Measurements from ENCODE around the gene SPDYC. TPM values are rescaled to one million over a fixed set of nuclear protein-coding genes. Genes with fewer than 3 reads are reported as not detected.
A peak's percentile ranks its signal among the peaks of the same experiment; 100 is the strongest.

SPDYC gene
- polyA plus RNA-seq, 3 donors = 0.64 TPM; not detected in 2

- Histone ChIP-seq H4K20me1 (ENCODE audit: insufficient read depth, low read length) (no peaks in the 10 kb centered on the region), H3K9me3 (replicated peaks in 1 of 2; ENCODE audit: control insufficient read depth in 1 of 2, insufficient read depth in 1 of 2, low read length in 2 of 2) (peaks cover 4% of the 10 kb centered on the region in 2 donors), H3K4me3 (replicated peaks in 1 of 3; ENCODE audit: low read depth in 2 of 3, low read length in 3 of 3) (peak overlapping the region in 1 of 3 experiments; percentile 24), H3K4me2 (replicated peaks; ENCODE audit: extremely low read depth, low read length, poor library complexity, severe bottlenecking) (peak overlapping the region; percentile 62), H3K79me2 (ENCODE audit: insufficient read depth, low read length) (no peaks in the 10 kb centered on the region), H3K9ac (ENCODE audit: insufficient read depth, low read length, poor library complexity, severe bottlenecking) (peak overlapping the region; percentile 47), H3K27ac (ENCODE audit: low read depth in 1 of 2, low read length in 2 of 2) (peak overlapping the region; percentile 70 to 77), H3K4me1 (ENCODE audit: control insufficient read depth in 1 of 2, insufficient read depth in 2 of 2, low read length in 2 of 2) (peaks cover 43 to 48% of the 10 kb centered on the region in 2 donors), H3K36me3 (replicated peaks in 1 of 2; ENCODE audit: control insufficient read depth in 1 of 2, insufficient read depth in 2 of 2, low read length in 2 of 2) (no peaks in the 10 kb centered on the region), H2AFZ (ENCODE audit: insufficient read depth, low read depth, low read length, poor library complexity, severe bottlenecking) (peak overlapping the region; percentile 50), H3K27me3 (ENCODE audit: control insufficient read depth in 2 of 2, insufficient read depth in 2 of 2, low read length in 2 of 2) (no peaks in the 10 kb centered on the region)
- intact Hi-C loops (cut with micrococcal nuclease) = loop anchor here in 1 of 2 donors (2.0 kb wide), 1 partner anchor 16 kb away; the partner anchor contains the start of gene SYVN1
- Mint-ChIP-seq H3K4me1 (peaks cover 47% of the 10 kb centered on the region), H3K9me3 (peaks cover 0 to 6% (median 3%) of the 10 kb centered on the region in 7 donors), H3K36me3 (no peaks in the 10 kb centered on the region), H3K27me3 (ENCODE audit: low read depth in 3 of 3) (peaks cover 0 to 2% (median 0%) of the 10 kb centered on the region in 3 donors), H3K4me3 (peak overlapping the region; percentile 64 to 81), H3K27ac (peak overlapping the region; percentile 87 to 98 (median 96))
- peak; percentile 95 to 99 (median 99) for DNase-seq
- TF ChIP-seq CTCF (IDR thresholded peaks at IDR 0.05) = no peak
- WGBS (ENCODE audit: insufficient coverage) = 0% methylated on average over 7 of the region's 12 CpGs
Observed at GRCh38 chr11:65150509-65151299, 19.3 kb upstream of the SPDYC start.

GRCh38 chr11:65151331-65151899 is 18.6 kb upstream of the SPDYC start:
- WGBS (ENCODE audit: insufficient coverage) = 100% methylated on average over 1 of the region's 3 CpGs
- Histone ChIP-seq H3K79me2 (ENCODE audit: insufficient read depth, low read length) (no peaks in the 10 kb centered on the region), H3K36me3 (replicated peaks in 1 of 2; ENCODE audit: control insufficient read depth in 1 of 2, insufficient read depth in 2 of 2, low read length in 2 of 2) (no peaks in the 10 kb centered on the region), H4K20me1 (ENCODE audit: insufficient read depth, low read length) (no peaks in the 10 kb centered on the region), H2AFZ (ENCODE audit: insufficient read depth, low read depth, low read length, poor library complexity, severe bottlenecking) (no peak overlapping the region), H3K4me1 (ENCODE audit: control insufficient read depth in 1 of 2, insufficient read depth in 2 of 2, low read length in 2 of 2) (peaks cover 43 to 53% of the 10 kb centered on the region in 2 donors), H3K9me3 (replicated peaks in 1 of 2; ENCODE audit: control insufficient read depth in 1 of 2, insufficient read depth in 1 of 2, low read length in 2 of 2) (peaks cover 4% of the 10 kb centered on the region in 2 donors), H3K4me3 (replicated peaks in 1 of 3; ENCODE audit: low read depth in 2 of 3, low read length in 3 of 3) (peak overlapping the region in 1 of 3 experiments; percentile 24), H3K9ac (ENCODE audit: insufficient read depth, low read length, poor library complexity, severe bottlenecking) (peak overlapping the region; percentile 47), H3K4me2 (replicated peaks; ENCODE audit: extremely low read depth, low read length, poor library complexity, severe bottlenecking) (peak overlapping the region; percentile 62), H3K27ac (ENCODE audit: low read depth in 1 of 2, low read length in 2 of 2) (peak overlapping the region; percentile 70 to 77), H3K27me3 (ENCODE audit: control insufficient read depth in 2 of 2, insufficient read depth in 2 of 2, low read length in 2 of 2) (no peaks in the 10 kb centered on the region)
- DNase-seq = peak in 2 of 3 donors; percentile 32 to 52
- TF ChIP-seq CTCF (IDR thresholded peaks at IDR 0.05) = no peak
- Mint-ChIP-seq H3K36me3 (no peaks in the 10 kb centered on the region), H3K4me1 (peaks cover 46% of the 10 kb centered on the region), H3K27me3 (ENCODE audit: low read depth in 3 of 3) (peaks cover 0 to 2% (median 0%) of the 10 kb centered on the region in 3 donors), H3K9me3 (peaks cover 0 to 6% (median 3%) of the 10 kb centered on the region in 7 donors), H3K27ac (peak overlapping the region; percentile 87 to 98 (median 96)), H3K4me3 (peak overlapping the region in 1 of 2 donors; percentile 78)
- intact Hi-C loops (cut with micrococcal nuclease) = loop anchor here in 1 of 2 donors (2.0 kb wide), 1 partner anchor 17 kb away; the partner anchor contains the start of gene SYVN1
